ENCODE data around the gene PREB.

The PREB gene

DNA sequence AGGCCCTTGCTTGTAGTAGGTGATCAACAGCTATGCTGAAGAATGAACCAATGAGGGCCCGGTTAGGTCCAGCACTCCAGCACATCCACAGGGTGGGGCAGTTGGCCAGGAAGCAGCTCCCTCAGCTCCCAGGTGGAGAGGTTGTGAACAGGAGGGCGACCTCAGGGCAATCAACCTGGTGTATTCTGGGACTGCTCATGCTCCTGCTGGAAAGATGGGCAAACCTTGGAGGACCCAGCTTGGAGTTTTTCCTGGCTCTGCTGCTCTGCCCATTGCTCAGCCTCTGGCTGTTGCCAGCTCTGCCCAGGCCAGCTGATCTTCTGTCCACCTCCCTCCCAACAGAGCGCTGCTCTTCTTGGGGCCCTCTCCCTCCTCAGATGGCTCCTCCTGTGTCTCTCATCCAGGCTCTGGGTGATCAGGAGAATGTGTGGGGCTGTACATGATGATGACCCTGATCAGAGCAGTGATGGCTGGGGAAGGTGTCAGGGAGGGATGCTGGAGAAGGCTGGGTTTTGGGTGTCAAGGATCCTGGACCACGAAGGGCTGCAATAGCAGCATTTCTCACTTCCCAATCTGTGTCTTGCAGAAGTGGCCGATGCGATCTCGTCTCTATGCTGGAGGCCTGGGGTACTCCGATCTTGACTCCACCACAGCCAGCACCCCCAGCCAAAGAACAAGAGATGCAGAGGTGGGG, 17.8 kb upstream of the PREB start:
- no peak for DNase-seq (ENCODE audit: low read depth in 2 of 2)

DNA sequence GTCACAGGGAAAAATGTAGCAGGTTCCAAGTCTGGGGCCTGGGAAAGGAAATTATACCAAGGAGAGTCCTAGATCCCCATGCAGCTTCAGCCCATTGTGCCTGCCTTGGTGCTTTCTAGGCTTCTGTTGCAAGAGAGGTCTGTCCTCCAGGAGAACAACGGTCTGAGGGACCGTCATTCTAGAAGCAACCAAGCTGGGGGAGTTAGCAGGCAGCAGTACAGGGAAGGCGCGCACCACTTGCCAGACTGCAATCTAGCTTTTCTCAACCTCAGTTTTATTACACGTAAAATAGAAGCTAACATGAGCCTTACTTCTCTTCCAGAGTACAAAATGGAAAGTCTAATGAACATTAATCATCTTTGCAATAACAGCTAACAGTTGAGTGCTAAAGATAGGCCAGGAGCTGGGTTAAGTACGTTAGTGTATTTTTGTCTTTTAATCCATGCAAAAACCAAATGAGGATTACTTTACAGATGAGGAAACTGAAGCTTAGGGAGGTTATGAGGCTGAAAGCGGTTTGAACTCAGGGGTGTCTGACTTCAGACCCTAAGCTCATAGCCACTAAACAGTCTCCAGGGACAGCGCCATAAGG, 16.3 kb upstream of the PREB start:
- DNase-seq (ENCODE audit: low read depth in 2 of 2): no peak

- no peak for DNase-seq (ENCODE audit: low read depth in 2 of 2)
Measured at GRCh38 chr2:27149570-27150405, 15.4 kb upstream of the PREB start.

GRCh38 chr2:27148801-27149439, 14.5 kb upstream of the PREB start, which contains the start of gene TCF23:
Gene TCF23, plus strand, starts transcription at chr2:27149004. Its CDS starts 130 bp downstream, at chr2:27149134.
- no peak for DNase-seq (ENCODE audit: low read depth in 2 of 2)

DNA sequence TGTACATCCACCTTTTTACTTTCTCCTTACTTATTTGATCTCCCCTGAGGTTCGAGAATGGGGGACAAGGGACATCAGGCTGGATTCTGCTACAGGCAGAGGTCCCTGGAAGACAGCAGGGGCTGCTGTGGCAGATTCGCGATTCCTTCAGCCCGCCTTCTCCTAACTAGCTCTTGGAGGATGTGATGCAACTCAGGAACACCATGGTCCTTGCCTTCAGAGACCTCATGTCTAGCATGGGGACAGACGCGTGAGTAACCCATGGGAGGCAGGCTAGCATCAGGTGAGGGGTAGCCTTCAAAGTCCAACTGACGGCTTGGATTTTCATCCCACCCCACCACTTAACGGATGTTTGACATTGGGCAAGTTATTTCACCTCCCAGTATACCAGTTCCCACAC, 13.5 kb upstream of the PREB start:
- DNase-seq (ENCODE audit: low read depth in 2 of 2): no peak

DNA sequence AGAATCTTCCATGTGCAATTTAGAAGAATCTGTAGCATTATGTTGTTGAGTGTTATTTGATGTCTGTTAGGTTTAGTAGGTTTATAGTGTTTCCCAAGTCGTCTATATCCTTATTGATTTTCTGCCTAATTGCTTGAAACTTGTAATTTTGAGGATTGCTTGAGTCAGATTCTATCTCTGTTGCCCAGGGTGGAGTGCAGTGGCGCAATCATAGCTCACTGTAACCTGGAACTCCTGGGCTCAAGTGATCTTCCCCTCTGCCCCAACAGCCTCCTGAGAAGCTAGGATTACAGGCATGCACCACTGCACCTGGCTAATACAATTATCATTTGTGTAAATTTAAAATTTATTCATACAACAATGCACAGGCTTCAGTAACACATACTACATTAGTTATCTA, 11.2 kb upstream of the PREB start:
- no peak for DNase-seq (ENCODE audit: low read depth in 2 of 2)

- DNase-seq (ENCODE audit: low read depth in 2 of 2): no peak
Measured at GRCh38 chr2:27143285-27143684, 8.8 kb upstream of the PREB start.

DNA sequence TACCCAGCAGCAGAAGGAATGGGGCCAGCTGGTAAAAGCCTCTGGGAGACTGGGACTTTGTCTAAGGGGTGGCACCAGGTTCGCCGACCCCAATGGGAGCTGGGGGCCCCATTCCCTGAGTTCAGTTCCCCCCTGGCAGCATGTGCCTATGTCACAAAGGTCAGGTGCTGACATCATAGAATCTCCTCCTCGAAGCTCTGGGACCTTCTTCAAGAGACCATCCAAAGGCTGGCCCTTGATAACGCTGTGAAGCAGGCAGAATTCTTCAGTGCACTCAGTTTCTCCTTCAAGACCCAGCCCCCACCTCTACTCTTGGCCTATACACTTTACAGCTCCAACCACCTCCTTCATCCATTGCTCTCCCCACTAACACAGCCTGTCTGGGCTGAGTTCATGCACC, 4.9 kb upstream of the PREB start, which contains the start of gene PRR30:
PRR30 (minus strand) TSS at position 101 of the 400 bp plus-strand sequence. CDS start 1,081 bp downstream, outside the sequence.
- DNase-seq (ENCODE audit: low read depth in 2 of 2): no peak

DNA sequence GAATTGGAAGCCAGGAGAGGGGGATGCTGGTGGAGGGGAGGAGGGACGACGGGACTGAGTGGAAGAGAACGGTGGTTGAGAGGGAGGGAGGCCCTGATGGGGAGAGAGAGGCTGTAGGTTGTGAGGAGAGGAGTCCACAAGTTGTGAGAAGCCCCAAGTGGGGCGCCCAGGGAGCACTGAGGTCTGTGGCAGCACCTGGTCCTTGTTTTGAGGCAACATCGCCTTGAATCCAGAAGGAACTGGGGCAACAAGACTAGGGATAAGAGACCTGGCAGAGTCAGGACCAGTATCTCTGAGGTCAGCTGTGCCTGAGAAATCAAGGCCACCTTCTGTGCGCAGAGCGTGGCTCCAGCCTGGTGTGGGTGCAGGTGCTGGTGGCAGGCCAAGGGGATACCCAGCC, 3.7 kb upstream of the PREB start:
- no peak for DNase-seq (ENCODE audit: low read depth in 2 of 2)

DNA sequence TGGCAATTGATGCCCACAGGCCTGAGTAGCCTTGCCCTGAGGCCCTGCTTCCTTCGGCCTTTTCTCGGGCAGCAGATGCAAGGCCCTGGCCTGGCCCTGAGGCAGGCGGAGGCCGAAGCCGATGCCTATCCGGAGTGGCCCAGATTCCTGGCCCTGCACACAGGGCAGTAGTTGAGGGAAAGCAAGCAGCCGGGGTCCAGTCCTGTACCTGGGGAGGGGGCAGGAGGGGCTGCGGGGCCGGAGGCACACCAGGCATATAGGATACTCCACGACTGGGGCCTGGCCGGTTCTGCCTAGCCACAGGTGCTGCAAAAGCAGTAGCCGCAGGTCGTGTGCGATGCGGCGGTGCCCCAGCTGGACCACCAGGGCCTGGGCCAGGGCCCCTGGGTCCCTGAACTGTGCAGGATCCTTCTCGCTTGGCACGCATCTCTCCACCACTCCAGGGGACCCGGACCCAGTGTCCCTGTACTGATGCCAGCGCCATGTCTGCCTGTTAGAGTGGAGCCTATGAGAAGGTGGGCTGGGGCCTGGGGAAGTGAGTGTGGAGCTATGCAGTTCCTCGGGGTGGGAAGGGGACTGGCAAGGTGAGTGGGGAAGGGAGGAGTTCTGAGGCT, 3.0 kb upstream of the PREB start:
- DNase-seq (ENCODE audit: low read depth in 2 of 2): no peak

DNA sequence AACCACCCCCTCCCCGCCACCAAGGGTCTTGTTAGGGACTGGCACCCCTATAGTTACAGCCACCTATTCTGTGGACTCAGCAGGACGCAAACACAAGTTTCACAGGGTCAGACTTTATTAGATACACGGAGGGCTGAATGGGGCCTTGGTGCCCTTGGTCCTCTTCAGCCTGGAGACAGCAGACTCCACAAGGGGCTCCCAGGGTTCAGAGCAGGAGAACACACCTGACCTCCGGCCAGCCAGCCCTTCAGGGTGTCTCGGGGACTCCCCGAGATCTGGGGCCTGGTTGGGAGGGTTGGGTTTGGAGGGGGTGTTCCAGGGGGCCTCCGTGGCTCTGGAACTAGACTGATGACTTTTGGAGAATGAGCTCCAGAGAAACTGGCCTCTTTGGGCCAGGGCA, 2.3 kb upstream of the PREB start:
- no peak for DNase-seq (ENCODE audit: low read depth in 2 of 2)

DNA sequence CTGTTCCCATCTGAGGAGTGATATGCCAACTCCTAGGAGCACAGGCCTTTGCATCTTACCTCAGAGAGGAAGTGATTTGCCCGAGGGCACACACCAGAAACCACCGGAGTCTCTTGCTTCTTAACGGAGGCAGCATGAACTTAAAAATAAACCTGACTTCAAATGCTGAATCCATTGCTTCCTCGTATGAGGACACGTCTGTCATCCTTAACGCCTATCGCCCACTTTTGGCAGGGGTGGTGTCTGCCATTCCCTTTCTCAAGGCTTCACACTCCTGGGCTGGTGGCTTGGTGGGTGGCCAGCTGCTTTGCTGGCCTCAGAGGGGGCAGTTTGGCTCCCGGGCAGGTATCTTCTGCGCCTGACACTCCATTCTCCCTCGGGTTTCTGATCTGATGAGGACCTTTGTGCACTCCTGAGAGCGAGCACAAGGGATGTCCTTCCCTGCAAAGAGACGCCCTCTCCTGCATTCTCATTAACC, 1.1 kb upstream of the PREB start:
- no peak for DNase-seq (ENCODE audit: low read depth in 2 of 2)

- no peak for DNase-seq (ENCODE audit: low read depth in 2 of 2)
Measured at GRCh38 chr2:27134781-27135477, 493 bp upstream of the PREB start.

DNA sequence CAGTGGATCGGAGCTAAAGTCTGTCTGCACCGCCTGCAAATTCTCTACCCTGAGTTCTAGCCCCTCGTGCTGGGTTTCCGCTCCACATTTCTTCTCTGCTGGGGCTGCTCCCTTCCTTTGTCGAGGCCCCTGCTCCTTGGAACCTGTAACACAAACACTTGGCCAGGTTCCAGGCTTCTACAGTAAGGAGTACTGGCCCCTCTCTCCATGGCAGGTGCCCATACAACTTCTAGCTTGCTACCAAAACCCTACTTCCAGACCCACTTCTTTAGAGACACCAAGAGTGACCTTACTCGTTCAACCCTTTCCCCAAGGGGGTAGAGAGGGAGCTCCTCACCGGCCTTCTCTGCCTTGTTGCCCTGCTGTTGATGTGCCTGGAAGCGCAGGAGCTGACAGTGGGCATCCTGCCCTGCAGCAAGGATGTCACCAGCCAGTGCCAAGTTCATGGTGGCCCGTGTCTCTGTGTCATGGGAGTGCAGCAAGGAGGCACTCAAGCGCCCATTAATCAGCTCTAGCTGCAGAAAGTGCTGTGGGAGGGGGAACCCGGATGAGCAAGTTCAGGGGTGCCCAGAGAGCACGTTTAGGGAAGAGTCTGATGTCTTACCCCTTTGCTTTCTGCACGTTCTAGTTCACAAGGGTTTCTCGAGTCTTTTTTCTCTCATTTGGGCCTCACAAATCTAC, 1.1 kb downstream of the PREB start:
- DNase-seq (ENCODE audit: low read depth in 2 of 2): no peak

- no peak for DNase-seq (ENCODE audit: low read depth in 2 of 2)
Measured at GRCh38 chr2:27131429-27131828, 3.0 kb downstream of the PREB start.

GRCh38 chr2:27130396-27130795, 4.0 kb downstream of the PREB start:
- DNase-seq (ENCODE audit: low read depth in 2 of 2): no peak

DNA sequence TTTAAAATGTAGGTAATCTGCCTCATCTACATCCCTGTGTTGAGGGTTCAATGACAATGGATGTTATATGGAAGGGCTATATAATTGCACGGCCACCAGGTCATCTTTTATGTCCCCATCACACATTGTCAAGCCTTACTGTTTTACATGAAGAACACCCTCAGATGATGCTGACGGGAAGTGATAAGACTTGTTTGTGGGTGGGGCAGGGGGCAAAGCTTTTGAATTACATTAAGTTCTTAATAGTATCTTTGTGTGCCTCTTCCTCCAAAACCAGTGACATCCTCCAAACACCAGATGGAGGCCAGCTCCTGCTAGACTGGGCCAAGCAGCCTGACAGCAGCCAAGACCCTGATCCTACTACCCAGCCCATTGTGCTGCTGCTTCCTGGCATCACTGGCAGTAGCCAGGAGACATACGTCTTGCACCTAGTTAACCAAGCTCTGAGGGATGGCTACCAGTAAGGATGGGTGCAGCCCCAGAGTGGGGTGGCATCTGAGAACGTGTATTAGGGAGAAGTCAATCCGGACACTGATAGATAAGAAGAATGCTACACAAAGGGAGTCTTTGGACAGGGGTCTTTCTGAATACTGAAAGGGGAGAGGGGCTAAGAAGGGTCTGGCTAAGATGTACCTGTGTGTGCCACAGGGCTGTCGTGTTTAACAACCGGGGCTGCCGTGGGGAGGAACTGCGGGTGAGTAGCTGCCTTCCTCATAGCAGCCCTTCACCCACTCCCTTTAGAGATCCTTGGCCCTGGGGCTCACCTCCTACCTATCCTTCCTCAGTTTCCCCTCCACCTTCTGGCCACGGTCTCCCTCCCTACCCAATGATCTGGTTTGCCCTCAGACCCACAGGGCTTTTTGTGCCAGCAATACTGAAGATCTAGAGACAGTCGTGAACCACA, 5.5 kb downstream of the PREB start:
- DNase-seq (ENCODE audit: low read depth in 2 of 2): no peak

GRCh38 chr2:27127883-27128667, 6.4 kb downstream of the PREB start:
- DNase-seq (ENCODE audit: low read depth in 2 of 2): no peak

All from stimulated activated CD4-positive, alpha-beta T cell treated with anti-CD3 and anti-CD28 coated beads, Interleukin-1b, Interleukin-23, amount 100 ng/mL, for 1 hour (primary cell).